ENCODE data around the gene CLIC4.
A peak's percentile ranks its signal among the peaks of the same experiment; 100 is the strongest.

Gene CLIC4

DNA sequence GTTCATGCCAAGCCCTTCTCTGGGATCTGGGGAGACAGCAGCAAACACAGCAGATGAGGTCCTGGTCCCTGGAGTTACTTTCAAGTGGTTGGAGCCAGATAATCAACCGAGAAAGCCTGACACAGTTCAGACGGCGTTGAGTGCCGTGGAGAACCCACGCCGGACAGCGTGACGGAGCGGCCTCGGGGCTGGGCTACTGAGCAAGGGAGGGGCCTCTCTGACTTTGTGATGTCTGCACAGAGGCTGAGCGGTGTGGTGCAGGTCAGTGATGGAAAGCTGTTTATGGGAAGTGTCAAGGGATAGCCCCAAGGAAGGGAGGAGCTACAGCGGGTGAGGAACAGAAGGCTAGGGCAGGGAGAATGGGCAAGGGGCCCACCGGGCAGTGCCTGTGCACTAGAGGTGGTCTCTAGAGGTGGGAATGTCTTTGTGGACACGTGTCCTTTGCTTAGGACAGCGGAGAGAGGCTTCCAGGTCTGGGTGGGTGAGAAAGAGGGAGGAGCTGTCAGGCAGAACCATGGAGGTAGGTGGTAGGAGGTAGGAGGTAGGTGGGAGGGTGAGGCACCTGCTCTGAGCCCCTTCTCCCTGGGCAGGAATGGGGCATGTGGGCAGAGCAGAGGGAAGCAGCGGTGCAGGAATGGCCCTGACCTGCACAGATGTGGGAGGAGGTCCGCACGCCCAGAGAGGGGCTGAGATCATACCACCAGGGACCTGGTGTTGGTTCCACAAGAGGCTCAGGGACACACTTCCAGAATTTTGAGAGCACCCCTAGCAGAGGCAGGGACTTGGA lies 122.0 kb downstream of the CLIC4 start:
- no peak overlapping the region for H3K4me3 ChIP-seq (ENCODE audit: low read depth, low read length)
- DNase-seq (ENCODE audit: low read depth): no peak

- H3K4me3 ChIP-seq (ENCODE audit: low read depth, low read length): no peak overlapping the region
- no peak for DNase-seq (ENCODE audit: low read depth)
Measured at GRCh38 chr1:24868016-24868875, 123.0 kb downstream of the CLIC4 start.

GRCh38 chr1:24870551-24871195 lies 125.4 kb downstream of the CLIC4 start:
- H3K4me3 ChIP-seq (ENCODE audit: low read depth, low read length): no peak overlapping the region
- no peak for DNase-seq (ENCODE audit: low read depth)

DNA sequence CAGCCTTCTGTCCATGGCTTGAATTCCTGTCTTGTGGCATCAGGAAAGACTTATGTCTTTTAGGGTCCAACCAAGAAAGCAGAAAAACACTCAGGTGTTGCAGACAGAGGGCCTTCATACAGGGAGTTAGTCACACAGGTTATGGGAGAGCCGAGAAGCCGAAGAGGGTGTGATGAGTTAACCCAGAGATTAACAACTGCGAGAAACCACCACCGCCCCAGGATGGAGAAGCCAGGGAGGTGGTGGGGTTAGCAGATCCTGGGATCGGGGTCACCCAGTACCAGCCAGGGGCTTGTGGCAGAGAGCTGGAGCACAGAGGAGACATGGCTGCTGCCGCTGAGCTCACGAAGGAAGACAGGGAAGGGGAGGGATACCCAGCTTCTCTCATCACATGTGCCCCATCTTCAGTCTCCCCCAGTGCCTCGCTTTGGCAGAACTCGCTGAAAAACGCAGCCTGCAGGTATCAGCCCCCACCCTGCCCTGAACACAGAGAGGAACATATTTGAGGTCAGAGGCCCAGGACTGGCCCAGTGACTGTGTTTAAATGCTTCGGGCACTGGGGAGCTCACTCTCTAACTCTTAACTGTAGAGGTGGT lies 126.2 kb downstream of the CLIC4 start:
- no peak for DNase-seq (ENCODE audit: low read depth)
- no peak overlapping the region for H3K4me3 ChIP-seq (ENCODE audit: low read depth, low read length)

DNA sequence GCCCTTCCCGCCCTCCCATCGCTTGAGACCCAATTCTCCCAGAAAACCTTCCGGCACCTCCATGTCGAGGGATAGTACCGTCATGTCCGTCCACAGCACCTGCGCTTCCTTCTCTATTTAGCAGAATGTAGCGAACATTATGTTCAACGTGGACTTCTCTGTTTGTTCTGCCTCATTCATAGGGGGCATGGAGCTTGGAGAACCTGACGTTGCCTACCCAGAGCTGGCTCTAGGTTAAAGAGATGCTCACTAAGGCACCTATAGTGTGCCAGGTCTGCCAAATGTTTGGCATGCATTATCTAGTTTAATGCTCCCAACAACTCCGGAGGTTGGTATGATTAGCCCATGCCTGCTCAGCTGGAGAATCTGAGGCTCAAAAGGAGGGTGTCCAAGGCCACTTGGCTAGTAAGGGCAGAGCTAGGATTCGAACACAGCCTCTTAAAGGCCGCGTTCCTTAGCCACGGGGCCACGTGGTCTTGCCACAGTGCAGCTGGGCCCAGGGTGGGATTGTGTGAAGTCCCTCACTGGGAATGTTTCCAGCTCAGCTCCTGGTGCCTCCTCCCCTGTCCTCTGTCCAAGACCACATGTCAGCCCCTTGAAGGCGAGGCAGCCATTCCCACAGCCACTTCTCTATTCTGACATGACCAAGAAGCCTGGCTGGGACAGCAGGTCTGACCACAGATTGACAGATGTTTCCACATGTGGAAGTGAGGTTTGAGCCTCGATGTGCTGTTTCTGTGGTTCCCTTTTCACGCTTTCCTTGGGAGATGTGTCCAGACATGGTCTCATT lies 127.0 kb downstream of the CLIC4 start:
- no peak overlapping the region for H3K4me3 ChIP-seq (ENCODE audit: low read depth, low read length)
- no peak for DNase-seq (ENCODE audit: low read depth)

DNA sequence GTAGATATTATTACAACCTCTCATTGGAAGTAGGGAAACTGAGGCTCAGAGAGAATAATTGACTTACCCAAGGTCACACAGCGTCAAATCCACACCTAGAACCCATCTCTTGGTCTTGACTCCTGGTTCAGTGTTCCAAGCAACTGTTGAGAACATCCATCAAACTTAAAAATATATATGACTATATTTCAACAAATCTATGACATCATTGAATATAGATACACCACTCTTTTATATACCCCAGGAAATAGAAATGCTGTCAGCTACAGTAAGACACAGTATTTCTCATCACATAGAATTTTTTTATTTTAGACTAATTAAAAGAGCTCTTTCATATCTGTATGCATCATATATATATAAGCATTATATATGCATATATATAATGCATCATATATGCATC lies 127.9 kb downstream of the CLIC4 start:
- no peak for DNase-seq (ENCODE audit: low read depth)
- no peak overlapping the region for H3K4me3 ChIP-seq (ENCODE audit: low read depth, low read length)

- no peak overlapping the region for H3K4me3 ChIP-seq (ENCODE audit: low read depth, low read length)
- no peak for DNase-seq (ENCODE audit: low read depth)
Measured at GRCh38 chr1:24874056-24874455, 128.8 kb downstream of the CLIC4 start.

GRCh38 chr1:24874611-24875234 lies 129.5 kb downstream of the CLIC4 start:
- H3K4me3 ChIP-seq (ENCODE audit: low read depth, low read length): no peak overlapping the region
- no peak for DNase-seq (ENCODE audit: low read depth)

DNA sequence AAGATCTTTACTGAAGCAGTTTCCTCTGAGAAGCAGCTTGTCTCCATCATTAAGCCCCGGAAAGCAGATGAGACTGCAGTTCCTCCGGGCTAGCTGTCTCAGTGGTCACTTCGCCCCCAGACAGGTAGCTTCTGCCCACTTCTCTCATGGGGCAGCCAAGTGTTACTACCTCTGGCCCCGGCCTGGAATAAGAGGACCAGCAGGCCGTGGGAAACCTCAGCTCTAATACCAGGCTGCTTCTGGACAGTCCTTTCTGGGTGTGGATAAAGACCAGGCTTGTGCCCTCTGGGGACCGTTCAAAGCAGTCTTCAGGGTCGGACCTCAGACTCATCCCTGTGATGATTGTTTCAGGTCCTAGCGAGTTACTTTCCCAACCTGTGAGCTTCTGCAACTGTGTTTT lies 130.0 kb downstream of the CLIC4 start:
- no peak for DNase-seq (ENCODE audit: low read depth)
- H3K4me3 ChIP-seq (ENCODE audit: low read depth, low read length): no peak overlapping the region

GRCh38 chr1:24875991-24876506 lies 130.8 kb downstream of the CLIC4 start:
- H3K4me3 ChIP-seq (ENCODE audit: low read depth, low read length): no peak overlapping the region
- DNase-seq (ENCODE audit: low read depth): no peak

GRCh38 chr1:24878045-24878444 lies 132.8 kb downstream of the CLIC4 start:
- H3K4me3 ChIP-seq (ENCODE audit: low read depth, low read length): no peak overlapping the region
- no peak for DNase-seq (ENCODE audit: low read depth)

DNA sequence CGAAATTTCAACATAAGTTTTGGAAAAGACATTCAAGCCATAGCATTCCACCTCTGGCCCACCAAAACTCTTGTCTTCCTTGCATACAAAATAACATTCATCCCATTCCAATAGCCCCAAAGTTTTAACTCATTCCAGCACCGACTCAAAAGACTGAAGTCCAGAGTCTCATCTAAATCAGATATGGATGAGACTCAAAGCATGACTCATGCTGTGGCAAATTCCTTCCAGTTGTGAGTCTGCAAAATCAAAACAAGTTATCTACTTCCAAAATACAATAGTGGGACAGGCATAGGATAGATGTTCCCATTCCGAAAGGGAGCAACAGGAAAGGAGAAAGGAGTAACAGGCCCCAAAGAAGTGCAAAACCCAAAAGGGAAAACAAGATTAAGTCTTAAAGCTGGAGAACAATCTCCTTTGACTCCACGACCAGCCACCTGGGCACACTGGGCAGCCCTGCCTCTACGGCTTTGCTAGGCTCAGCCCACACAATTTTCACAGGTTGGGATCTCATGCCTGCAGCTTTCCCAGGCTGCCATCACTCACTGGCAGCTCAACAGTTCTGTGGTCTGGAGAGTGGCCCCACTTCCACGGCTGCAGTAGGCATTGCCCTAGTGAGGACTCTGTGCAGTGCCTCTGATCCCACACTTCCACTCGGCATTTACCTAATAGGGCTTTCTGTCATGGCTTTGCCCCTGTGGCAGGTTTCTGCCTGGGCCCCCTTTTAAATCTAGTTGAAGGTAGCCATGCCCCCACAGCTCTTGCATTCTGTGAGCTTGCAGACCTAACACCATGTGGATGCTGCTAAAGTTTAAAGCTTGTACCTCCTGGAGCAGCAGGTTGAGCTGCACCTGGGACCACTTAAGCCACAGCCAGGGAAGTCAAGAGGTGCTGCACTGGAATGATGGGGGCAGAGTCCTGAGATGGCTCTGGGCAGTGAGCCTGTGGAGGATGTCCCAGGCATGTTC lies 133.8 kb downstream of the CLIC4 start:
- DNase-seq (ENCODE audit: low read depth): peak; percentile 7
- no peak overlapping the region for H3K4me3 ChIP-seq (ENCODE audit: low read depth, low read length)

DNA sequence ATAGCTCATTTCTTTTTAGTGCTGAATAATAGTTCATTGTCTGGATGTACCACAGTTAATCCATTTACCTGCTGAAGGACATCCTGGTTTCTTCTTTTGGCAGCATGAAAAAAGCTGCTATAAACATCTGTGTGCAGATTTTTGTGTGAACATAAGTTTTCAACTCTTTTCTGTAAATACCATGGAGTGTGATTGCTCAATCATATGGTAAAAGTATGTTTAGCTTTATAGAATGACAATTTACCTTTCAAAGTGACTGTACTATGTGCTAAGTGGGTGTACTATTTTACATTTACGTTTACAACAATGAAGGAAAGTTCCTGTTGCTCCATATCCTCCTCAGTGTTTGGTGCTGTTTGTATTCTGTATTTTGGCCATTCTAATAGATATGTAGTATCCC lies 135.8 kb downstream of the CLIC4 start:
- H3K4me3 ChIP-seq (ENCODE audit: low read depth, low read length): no peak overlapping the region
- DNase-seq (ENCODE audit: low read depth): no peak

- no peak for DNase-seq (ENCODE audit: low read depth)
- H3K4me3 ChIP-seq (ENCODE audit: low read depth, low read length): no peak overlapping the region
Measured at GRCh38 chr1:24884751-24885150, 139.5 kb downstream of the CLIC4 start.

- H3K4me3 ChIP-seq (ENCODE audit: low read depth, low read length): no peak overlapping the region
- no peak for DNase-seq (ENCODE audit: low read depth)
Measured at GRCh38 chr1:24886241-24886640, 141.0 kb downstream of the CLIC4 start.

DNA sequence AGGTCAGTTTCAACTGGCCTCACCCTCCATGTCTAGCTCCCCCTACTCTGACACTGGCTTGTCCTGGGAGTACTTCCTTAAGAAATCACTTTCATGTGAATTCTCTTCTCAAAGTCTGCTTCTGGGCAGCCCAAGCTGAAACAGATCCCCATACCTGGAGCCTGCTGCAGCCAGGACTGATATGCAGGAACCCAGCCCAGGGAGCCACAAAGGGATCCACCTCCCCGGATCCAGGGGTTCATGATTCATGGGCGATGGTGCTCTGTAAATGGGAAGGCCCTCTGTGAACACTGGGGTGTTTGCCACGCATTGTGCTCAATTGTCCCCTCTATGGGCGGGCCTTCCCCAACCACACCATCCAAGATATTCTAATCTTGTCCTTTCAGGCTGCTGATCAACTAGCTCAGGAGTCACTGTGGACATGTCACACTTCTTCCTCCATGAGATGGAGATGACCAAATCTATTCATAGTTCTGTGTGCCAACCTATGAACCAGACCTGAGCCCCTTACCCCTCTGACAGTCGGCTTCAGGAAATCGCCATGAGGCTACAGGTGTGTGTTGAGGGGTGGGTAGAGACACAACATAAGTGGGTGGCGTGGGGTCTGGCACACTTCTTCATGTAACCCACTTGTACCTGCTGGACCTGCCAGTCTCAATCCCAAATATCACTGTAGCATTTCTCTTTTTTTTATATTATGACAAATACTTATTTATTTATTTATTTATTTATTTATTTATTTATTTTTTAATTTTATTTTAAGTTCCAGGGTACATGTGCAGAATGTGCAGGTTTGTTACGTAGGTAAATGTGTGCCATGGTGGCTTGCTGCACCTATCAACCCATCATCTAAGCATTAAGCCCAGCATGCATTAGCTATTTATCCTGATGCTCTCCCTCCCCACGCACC lies 143.1 kb downstream of the CLIC4 start:
- no peak overlapping the region for H3K4me3 ChIP-seq (ENCODE audit: low read depth, low read length)
- no peak for DNase-seq (ENCODE audit: low read depth)
